Cortex of kidney (tissue), 1 donor: ENCODE measurements around the gene AKR1C8.
"Not testable (repeated sequence)": the region's sequence is repeated elsewhere in the genome, so short reads cannot be mapped to it uniquely, and the experiment has no call there.

Source experiments
- DNase-seq: peaks from one replicate; lab custom pipeline; 2025; lab: John Stamatoyannopoulos, UW

Gene AKR1C8

GRCh38 chr10:5184987-5185775, at the start of gene AKR1C8:
Gene AKR1C8 (minus strand): TSS chr10:5185150. CDS start chr10:5185104, 46 bp downstream.
- DNase-seq, result no peak

GRCh38 chr10:5234106-5234860, 49.3 kb upstream of the AKR1C8 start:
- DNase-seq, result no peak

GRCh38 chr10:5233324-5233723, 48.4 kb upstream of the AKR1C8 start:
- DNase-seq, result no peak

- DNase-seq, result no peak
Observed at GRCh38 chr10:5229019-5229418, 44.1 kb upstream of the AKR1C8 start.

- not testable (repeated sequence) for DNase-seq
Observed at GRCh38 chr10:5222942-5223341, 38.0 kb upstream of the AKR1C8 start.

- DNase-seq, result no peak
Observed at GRCh38 chr10:5219262-5219661, 34.3 kb upstream of the AKR1C8 start.

GRCh38 chr10:5216801-5217200, 31.9 kb upstream of the AKR1C8 start:
- no peak for DNase-seq

- DNase-seq, result no peak
Observed at GRCh38 chr10:5211696-5212536, 27.0 kb upstream of the AKR1C8 start.

GRCh38 chr10:5210261-5210660, 25.3 kb upstream of the AKR1C8 start:
- not testable (repeated sequence) for DNase-seq

GRCh38 chr10:5209776-5210175, 24.8 kb upstream of the AKR1C8 start:
- not testable (repeated sequence) for DNase-seq

- no peak for DNase-seq
Observed at GRCh38 chr10:5206799-5207198, 21.8 kb upstream of the AKR1C8 start.

- DNase-seq, result no peak
Observed at GRCh38 chr10:5199398-5199797, 14.4 kb upstream of the AKR1C8 start.

GRCh38 chr10:5198386-5198785, 13.4 kb upstream of the AKR1C8 start:
- no peak for DNase-seq

- DNase-seq, result no peak
Observed at GRCh38 chr10:5196702-5197113, 11.8 kb upstream of the AKR1C8 start, which contains the start of gene AKR1C4. Gene AKR1C4 (plus strand): TSS chr10:5196837. CDS start chr10:5196868, 31 bp downstream.

- no peak for DNase-seq
Observed at GRCh38 chr10:5195727-5196374, 10.9 kb upstream of the AKR1C8 start.

GRCh38 chr10:5194431-5194830, 9.5 kb upstream of the AKR1C8 start:
- no peak for DNase-seq

GRCh38 chr10:5188358-5188757, 3.4 kb upstream of the AKR1C8 start:
- no peak for DNase-seq

GRCh38 chr10:5187867-5188266, 2.9 kb upstream of the AKR1C8 start:
- no peak for DNase-seq

GRCh38 chr10:5183923-5184322, 1.0 kb downstream of the AKR1C8 start:
- DNase-seq, result no peak

GRCh38 chr10:5180503-5180902, 4.4 kb downstream of the AKR1C8 start:
- not testable (repeated sequence) for DNase-seq

GRCh38 chr10:5175581-5175980, 9.4 kb downstream of the AKR1C8 start:
- DNase-seq, result not testable (repeated sequence)
